Measurements from ENCODE around the gene CDO1.

Gene CDO1

DNA sequence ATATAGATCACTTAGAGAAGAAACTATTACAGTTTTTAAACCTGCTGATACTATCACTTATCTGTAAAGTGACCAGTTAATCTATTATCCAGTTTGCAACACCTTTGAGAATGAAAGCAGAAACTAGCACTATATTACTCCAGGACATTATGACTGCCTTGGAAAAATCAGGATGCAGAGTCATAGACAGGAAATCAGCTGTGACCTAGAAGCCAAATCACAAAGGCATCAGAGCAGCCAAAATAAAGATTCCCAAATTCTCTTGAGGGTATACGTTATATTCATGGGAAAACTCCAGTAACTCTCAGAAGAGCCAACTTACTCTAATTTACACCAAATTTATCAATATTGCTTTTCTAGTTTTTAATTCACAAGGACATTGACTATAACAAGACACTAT lies 49.9 kb downstream of the CDO1 start:
- H3K4me3 ChIP-seq (ENCODE audit: low read depth, low read length) = no peak overlapping the region
- TF ChIP-seq, protein P1, sequence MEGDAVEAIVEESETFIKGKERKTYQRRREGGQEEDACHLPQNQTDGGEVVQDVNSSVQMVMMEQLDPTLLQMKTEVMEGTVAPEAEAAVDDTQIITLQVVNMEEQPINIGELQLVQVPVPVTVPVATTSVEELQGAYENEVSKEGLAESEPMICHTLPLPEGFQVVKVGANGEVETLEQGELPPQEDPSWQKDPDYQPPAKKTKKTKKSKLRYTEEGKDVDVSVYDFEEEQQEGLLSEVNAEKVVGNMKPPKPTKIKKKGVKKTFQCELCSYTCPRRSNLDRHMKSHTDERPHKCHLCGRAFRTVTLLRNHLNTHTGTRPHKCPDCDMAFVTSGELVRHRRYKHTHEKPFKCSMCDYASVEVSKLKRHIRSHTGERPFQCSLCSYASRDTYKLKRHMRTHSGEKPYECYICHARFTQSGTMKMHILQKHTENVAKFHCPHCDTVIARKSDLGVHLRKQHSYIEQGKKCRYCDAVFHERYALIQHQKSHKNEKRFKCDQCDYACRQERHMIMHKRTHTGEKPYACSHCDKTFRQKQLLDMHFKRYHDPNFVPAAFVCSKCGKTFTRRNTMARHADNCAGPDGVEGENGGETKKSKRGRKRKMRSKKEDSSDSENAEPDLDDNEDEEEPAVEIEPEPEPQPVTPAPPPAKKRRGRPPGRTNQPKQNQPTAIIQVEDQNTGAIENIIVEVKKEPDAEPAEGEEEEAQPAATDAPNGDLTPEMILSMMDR (IDR thresholded peaks at IDR 0.05; ENCODE audit: low read depth, low read length) = no peak
- no peak for TF ChIP-seq MYC (IDR thresholded peaks at IDR 0.05; ENCODE audit: low read depth, low read length)
- TF ChIP-seq POLR2A (IDR thresholded peaks at IDR 0.05; ENCODE audit: extremely low read depth, insufficient read length) = no peak
- TF ChIP-seq, protein P2, sequence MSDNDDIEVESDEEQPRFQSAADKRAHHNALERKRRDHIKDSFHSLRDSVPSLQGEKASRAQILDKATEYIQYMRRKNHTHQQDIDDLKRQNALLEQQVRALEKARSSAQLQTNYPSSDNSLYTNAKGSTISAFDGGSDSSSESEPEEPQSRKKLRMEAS (IDR thresholded peaks at IDR 0.05; ENCODE audit: low read depth, low read length) = no peak
- no peak for DNase-seq (ENCODE audit: low read depth)

DNA sequence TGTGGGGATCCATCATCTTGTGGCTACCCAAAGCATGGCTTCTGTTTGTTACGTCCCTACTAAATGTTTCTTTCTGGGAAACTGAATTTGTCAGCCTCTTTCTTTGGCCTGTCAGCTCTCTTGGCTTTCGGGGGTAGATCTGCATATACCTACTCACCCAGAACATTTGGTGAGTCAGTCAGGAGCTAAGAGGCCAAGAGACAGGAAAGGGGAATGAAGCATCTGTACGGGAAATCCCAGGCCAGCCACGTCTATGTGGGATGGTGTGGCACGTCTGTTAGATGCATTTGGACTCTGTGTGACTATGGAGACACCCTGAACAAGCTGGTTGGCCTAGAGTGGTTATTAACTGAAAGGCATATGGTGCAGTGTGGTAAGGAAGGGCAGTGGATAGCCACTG lies 58.1 kb downstream of the CDO1 start:
- DNase-seq (ENCODE audit: low read depth) = no peak
- TF ChIP-seq, protein P1 (IDR thresholded peaks at IDR 0.05; ENCODE audit: low read depth, low read length) = no peak
- TF ChIP-seq POLR2A (IDR thresholded peaks at IDR 0.05; ENCODE audit: extremely low read depth, insufficient read length) = no peak
- TF ChIP-seq MYC (IDR thresholded peaks at IDR 0.05; ENCODE audit: low read depth, low read length) = no peak
- TF ChIP-seq, protein P2 (IDR thresholded peaks at IDR 0.05; ENCODE audit: low read depth, low read length) = no peak

DNA sequence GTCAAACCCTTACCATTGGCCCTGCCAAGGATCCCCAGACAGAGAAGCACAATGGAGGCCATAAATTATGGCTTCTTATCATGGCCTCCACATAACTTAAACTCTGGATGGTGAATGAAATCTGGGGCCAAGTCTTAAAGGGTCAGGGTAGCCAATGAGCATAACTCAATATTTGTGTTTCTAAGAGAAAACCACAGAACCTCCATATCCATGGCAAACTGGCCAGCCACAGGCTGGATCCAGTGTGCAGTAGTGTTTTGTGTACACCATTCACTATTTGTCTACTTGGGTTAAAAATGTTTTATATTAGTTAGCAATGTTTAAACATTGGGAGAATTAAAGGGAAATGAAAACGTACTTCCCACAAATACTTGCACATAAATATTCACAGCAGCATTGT lies 60.8 kb downstream of the CDO1 start:
- DNase-seq (ENCODE audit: low read depth) = no peak
- no peak for TF ChIP-seq POLR2A (IDR thresholded peaks at IDR 0.05; ENCODE audit: extremely low read depth, insufficient read length)
- TF ChIP-seq MYC (IDR thresholded peaks at IDR 0.05; ENCODE audit: low read depth, low read length) = no peak
- TF ChIP-seq, protein P2 (IDR thresholded peaks at IDR 0.05; ENCODE audit: low read depth, low read length) = no peak
- TF ChIP-seq, protein P1 (IDR thresholded peaks at IDR 0.05; ENCODE audit: low read depth, low read length) = no peak
- H3K4me3 ChIP-seq (ENCODE audit: low read depth, low read length) = no peak overlapping the region

More for the DNA sequence above, 58.1 kb downstream of the CDO1 start:
- no peak overlapping the region for H3K4me3 ChIP-seq (ENCODE audit: low read depth, low read length)
